WTC11 (cell line): ENCODE measurements around the gene TNP1. TPM values are rescaled to one million over a fixed set of nuclear protein-coding genes. Genes with fewer than 3 reads are reported as not detected.
A peak's percentile ranks its signal among the peaks of the same experiment; 100 is the strongest.

Experiments used
- ATAC-seq: fragments of 200-7000 bp; cut with Tn5 transposase; 2 replicates; pipeline ENCODE4 v1.10.0; 2021; ENCODE audit warnings: mild to moderate bottlenecking, moderate library complexity
- Bru-seq: library from RNA; stranded (reverse); fragments of 400-500 nt; gene quantifications from one replicate; lab custom pipeline; 2021; lab: Mats Ljungman, UMichigan
- CTCF ChIA-PET: fragments of 300-600 bp; sonication (Branson Sonifier 250); formaldehyde crosslinking; loops from one replicate; lab custom pipeline; 2021; ENCODE audit warnings: antibody characterized with exemption; lab: Charles Lee
- POLR2A ChIA-PET: fragments of 350-600 bp; sonication (Branson Sonifier 250); formaldehyde crosslinking; loops from one replicate; lab custom pipeline; 2021; ENCODE audit warnings: antibody characterized with exemption; lab: Charles Lee
- DNase-seq: peaks from one replicate; pipeline ENCODE4 v3.0.0; 2021; ENCODE audit warnings: low spot score
- H3K27ac Mint-ChIP-seq: 2 replicates; pipeline ENCODE4 v1.8.0; 2021; ENCODE audit warnings: mixed read lengths
- H3K27me3 Mint-ChIP-seq: 2 replicates; pipeline ENCODE4 v1.8.0; 2021; ENCODE audit warnings: low read depth, mild to moderate bottlenecking, moderate library complexity, mixed read lengths
- H3K36me3 Mint-ChIP-seq: 2 replicates; pipeline ENCODE4 v1.8.0; 2021; ENCODE audit warnings: mixed read lengths
- H3K4me1 Mint-ChIP-seq: 2 replicates; pipeline ENCODE4 v1.8.0; 2022; ENCODE audit warnings: mixed read lengths
- H3K4me3 Mint-ChIP-seq: 2 replicates; pipeline ENCODE4 v1.8.0; 2021; ENCODE audit warnings: mild to moderate bottlenecking, moderate library complexity, mixed read lengths
- H3K9me3 Mint-ChIP-seq: 2 replicates; pipeline ENCODE4 v1.8.0; 2021; ENCODE audit warnings: mixed read lengths
- CREB1 ChIP-seq: sonication (generic); formaldehyde crosslinking; IDR thresholded peaks from 2 replicates; pipeline ENCODE4 v1.8.0; 2023; ENCODE audit warnings: mild to moderate bottlenecking, missing genetic modification reagents
- CREM ChIP-seq: sonication (generic); formaldehyde crosslinking; IDR thresholded peaks from 2 replicates; pipeline ENCODE4 v1.8.1; 2022; ENCODE audit warnings: mild to moderate bottlenecking, missing genetic modification reagents, moderate library complexity
- FOXP1 ChIP-seq: sonication (generic); formaldehyde crosslinking; IDR thresholded peaks from 2 replicates; pipeline ENCODE4 v1.8.0; 2022; ENCODE audit warnings: missing genetic modification reagents, mild to moderate bottlenecking, moderate library complexity, borderline replicate concordance
- JAZF1 ChIP-seq: fragments of 250-450 bp; sonication (Bioruptor Pico); IDR thresholded peaks from 2 replicates; pipeline ENCODE4 v1.9.0; 2021; ENCODE audit warnings: moderate library complexity, mild to moderate bottlenecking, inconsistent platforms
- MYBL2 ChIP-seq: sonication (generic); formaldehyde crosslinking; IDR thresholded peaks from 2 replicates; pipeline ENCODE4 v1.8.1; 2023; ENCODE audit warnings: mild to moderate bottlenecking, moderate library complexity, missing genetic modification reagents
- NFE2L1 ChIP-seq: sonication (generic); formaldehyde crosslinking; IDR thresholded peaks from 2 replicates; pipeline ENCODE4 v1.8.1; 2023; ENCODE audit warnings: missing genetic modification reagents
- ZNF396 ChIP-seq: fragments of 250-450 bp; sonication (Bioruptor Pico); IDR thresholded peaks from 2 replicates; pipeline ENCODE4 v1.8.0; 2021; ENCODE audit warnings: mild to moderate bottlenecking, moderate library complexity, borderline replicate concordance
- long read RNA-seq, 3 experiments: library from RNA in 1 of 3; library from capped mRNA in 1 of 3; library from polyadenylated mRNA in 1 of 3; unstranded in 2 of 3; stranded (forward) in 1 of 3; transcript quantifications; one replicate each; pipeline ENCODE4 v2.0.0, GENCODE V29; 2021
- total RNA-seq: library from RNA; stranded (reverse); gene quantifications from 3 replicates; pipeline ENCODE4 v1.2.3, GENCODE V29; 2021
- TF ChIP-seq, protein P1 (sequence below): fragments of 250-450 bp; sonication (Bioruptor Pico); IDR thresholded peaks from 2 replicates; pipeline ENCODE4 v1.9.0; 2021; ENCODE audit warnings: mild to moderate bottlenecking
- TF ChIP-seq, protein P2 (sequence below): fragments of 250-450 bp; sonication (Bioruptor Pico); IDR thresholded peaks from 2 replicates; pipeline ENCODE4 v1.8.0; 2021; ENCODE audit warnings: mild to moderate bottlenecking
- TF ChIP-seq, protein P3 (sequence below): sonication (generic); formaldehyde crosslinking; IDR thresholded peaks from 2 replicates; pipeline ENCODE4 v1.8.0; 2022; ENCODE audit warnings: mild to moderate bottlenecking, missing genetic modification reagents
- TF ChIP-seq, protein P4 (sequence below): fragments of 250-450 bp; sonication (Bioruptor Pico); IDR thresholded peaks from 2 replicates; pipeline ENCODE4 v1.9.0; 2021; ENCODE audit warnings: mild to moderate bottlenecking, borderline replicate concordance
- TF ChIP-seq, protein P5 (sequence below): sonication (generic); formaldehyde crosslinking; IDR thresholded peaks from 2 replicates; pipeline ENCODE4 v1.8.1; 2023; ENCODE audit warnings: mild to moderate bottlenecking, missing genetic modification reagents, borderline replicate concordance
- TF ChIP-seq, protein P6 (sequence below): sonication (generic); formaldehyde crosslinking; IDR thresholded peaks from 2 replicates; pipeline ENCODE4 v1.8.1; 2022; ENCODE audit warnings: mild to moderate bottlenecking, missing genetic modification reagents, moderate library complexity, borderline replicate concordance
- TF ChIP-seq, protein P7 (sequence below): sonication (generic); formaldehyde crosslinking; IDR thresholded peaks from 2 replicates; pipeline ENCODE4 v1.8.1; 2023; ENCODE audit warnings: mild to moderate bottlenecking, missing genetic modification reagents
- TF ChIP-seq, protein P8 (sequence below): sonication (generic); formaldehyde crosslinking; conservative IDR thresholded peaks from 2 replicates; pipeline ENCODE4 v1.8.1; 2022; ENCODE audit warnings: mild to moderate bottlenecking, missing genetic modification reagents

Gene TNP1, protein sequence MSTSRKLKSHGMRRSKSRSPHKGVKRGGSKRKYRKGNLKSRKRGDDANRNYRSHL
- not detected in 3 replicates for total RNA-seq
- Bru-seq, nascent RNA, result not detected
- long read RNA-seq, experiment 1, result 0 reads
- long read RNA-seq, experiment 2, result 0 reads
- long read RNA-seq, experiment 3, result 0 reads

DNA sequence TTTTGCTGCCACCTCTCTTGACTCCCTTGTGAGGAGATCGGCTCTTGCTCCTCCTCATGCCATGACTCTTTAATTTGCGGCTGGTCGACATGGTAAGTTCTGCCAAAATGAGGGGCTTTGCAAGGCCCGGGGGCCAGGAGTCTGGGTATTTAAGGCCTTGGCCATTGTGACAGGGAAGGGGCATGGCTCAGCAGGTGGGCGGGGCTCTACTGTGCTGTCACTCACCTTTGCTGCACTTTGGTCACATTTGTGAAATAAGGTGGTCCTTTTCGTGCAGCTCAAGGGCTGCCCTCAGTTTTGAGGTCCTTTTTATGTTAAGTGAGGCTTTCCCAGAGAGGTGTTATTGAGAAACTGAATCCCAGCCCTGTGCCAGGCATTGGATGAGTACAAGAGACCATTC is at the start of gene TNP1:
Gene TNP1, minus strand, starts transcription at position 121 of the 400 bp plus-strand sequence. Its CDS starts 30 bp downstream, at position 91.
- Mint-ChIP-seq H3K27me3 (no peaks in the 10 kb centered on the region), H3K4me3 (no peak within 1 kb of the TSS), H3K9me3 (peaks cover 1% of the 10 kb centered on the region; the same call in 1 of the 2 replicates), H3K4me1 (peaks cover 7% of the 10 kb centered on the region), H3K27ac (no peak within 1 kb of the TSS), H3K36me3 (no peaks in the 10 kb centered on the region)
- TF ChIP-seq NFE2L1 (CRISPR knock-in tag) (no peak), CREM (CRISPR knock-in tag) (no peak), CREB1 (CRISPR knock-in tag) (no peak), FOXP1 (CRISPR knock-in tag) (no peak), ZNF396 (no peak), JAZF1 (CRISPR knock-in tag) (no peak), MYBL2 (no peak)
- TF ChIP-seq, protein P1, sequence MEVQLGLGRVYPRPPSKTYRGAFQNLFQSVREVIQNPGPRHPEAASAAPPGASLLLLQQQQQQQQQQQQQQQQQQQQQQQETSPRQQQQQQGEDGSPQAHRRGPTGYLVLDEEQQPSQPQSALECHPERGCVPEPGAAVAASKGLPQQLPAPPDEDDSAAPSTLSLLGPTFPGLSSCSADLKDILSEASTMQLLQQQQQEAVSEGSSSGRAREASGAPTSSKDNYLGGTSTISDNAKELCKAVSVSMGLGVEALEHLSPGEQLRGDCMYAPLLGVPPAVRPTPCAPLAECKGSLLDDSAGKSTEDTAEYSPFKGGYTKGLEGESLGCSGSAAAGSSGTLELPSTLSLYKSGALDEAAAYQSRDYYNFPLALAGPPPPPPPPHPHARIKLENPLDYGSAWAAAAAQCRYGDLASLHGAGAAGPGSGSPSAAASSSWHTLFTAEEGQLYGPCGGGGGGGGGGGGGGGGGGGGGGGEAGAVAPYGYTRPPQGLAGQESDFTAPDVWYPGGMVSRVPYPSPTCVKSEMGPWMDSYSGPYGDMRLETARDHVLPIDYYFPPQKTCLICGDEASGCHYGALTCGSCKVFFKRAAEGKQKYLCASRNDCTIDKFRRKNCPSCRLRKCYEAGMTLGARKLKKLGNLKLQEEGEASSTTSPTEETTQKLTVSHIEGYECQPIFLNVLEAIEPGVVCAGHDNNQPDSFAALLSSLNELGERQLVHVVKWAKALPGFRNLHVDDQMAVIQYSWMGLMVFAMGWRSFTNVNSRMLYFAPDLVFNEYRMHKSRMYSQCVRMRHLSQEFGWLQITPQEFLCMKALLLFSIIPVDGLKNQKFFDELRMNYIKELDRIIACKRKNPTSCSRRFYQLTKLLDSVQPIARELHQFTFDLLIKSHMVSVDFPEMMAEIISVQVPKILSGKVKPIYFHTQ (CRISPR knock-in tag), result no peak
- TF ChIP-seq, protein P2, sequence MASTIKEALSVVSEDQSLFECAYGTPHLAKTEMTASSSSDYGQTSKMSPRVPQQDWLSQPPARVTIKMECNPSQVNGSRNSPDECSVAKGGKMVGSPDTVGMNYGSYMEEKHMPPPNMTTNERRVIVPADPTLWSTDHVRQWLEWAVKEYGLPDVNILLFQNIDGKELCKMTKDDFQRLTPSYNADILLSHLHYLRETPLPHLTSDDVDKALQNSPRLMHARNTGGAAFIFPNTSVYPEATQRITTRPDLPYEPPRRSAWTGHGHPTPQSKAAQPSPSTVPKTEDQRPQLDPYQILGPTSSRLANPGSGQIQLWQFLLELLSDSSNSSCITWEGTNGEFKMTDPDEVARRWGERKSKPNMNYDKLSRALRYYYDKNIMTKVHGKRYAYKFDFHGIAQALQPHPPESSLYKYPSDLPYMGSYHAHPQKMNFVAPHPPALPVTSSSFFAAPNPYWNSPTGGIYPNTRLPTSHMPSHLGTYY (CRISPR knock-in tag), result no peak
- TF ChIP-seq, protein P3, sequence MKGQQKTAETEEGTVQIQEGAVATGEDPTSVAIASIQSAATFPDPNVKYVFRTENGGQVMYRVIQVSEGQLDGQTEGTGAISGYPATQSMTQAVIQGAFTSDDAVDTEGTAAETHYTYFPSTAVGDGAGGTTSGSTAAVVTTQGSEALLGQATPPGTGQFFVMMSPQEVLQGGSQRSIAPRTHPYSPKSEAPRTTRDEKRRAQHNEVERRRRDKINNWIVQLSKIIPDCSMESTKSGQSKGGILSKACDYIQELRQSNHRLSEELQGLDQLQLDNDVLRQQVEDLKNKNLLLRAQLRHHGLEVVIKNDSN (CRISPR knock-in tag), result no peak
- TF ChIP-seq, protein P4, sequence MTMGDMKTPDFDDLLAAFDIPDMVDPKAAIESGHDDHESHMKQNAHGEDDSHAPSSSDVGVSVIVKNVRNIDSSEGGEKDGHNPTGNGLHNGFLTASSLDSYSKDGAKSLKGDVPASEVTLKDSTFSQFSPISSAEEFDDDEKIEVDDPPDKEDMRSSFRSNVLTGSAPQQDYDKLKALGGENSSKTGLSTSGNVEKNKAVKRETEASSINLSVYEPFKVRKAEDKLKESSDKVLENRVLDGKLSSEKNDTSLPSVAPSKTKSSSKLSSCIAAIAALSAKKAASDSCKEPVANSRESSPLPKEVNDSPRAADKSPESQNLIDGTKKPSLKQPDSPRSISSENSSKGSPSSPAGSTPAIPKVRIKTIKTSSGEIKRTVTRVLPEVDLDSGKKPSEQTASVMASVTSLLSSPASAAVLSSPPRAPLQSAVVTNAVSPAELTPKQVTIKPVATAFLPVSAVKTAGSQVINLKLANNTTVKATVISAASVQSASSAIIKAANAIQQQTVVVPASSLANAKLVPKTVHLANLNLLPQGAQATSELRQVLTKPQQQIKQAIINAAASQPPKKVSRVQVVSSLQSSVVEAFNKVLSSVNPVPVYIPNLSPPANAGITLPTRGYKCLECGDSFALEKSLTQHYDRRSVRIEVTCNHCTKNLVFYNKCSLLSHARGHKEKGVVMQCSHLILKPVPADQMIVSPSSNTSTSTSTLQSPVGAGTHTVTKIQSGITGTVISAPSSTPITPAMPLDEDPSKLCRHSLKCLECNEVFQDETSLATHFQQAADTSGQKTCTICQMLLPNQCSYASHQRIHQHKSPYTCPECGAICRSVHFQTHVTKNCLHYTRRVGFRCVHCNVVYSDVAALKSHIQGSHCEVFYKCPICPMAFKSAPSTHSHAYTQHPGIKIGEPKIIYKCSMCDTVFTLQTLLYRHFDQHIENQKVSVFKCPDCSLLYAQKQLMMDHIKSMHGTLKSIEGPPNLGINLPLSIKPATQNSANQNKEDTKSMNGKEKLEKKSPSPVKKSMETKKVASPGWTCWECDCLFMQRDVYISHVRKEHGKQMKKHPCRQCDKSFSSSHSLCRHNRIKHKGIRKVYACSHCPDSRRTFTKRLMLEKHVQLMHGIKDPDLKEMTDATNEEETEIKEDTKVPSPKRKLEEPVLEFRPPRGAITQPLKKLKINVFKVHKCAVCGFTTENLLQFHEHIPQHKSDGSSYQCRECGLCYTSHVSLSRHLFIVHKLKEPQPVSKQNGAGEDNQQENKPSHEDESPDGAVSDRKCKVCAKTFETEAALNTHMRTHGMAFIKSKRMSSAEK (CRISPR knock-in tag), result no peak
- TF ChIP-seq, protein P5, sequence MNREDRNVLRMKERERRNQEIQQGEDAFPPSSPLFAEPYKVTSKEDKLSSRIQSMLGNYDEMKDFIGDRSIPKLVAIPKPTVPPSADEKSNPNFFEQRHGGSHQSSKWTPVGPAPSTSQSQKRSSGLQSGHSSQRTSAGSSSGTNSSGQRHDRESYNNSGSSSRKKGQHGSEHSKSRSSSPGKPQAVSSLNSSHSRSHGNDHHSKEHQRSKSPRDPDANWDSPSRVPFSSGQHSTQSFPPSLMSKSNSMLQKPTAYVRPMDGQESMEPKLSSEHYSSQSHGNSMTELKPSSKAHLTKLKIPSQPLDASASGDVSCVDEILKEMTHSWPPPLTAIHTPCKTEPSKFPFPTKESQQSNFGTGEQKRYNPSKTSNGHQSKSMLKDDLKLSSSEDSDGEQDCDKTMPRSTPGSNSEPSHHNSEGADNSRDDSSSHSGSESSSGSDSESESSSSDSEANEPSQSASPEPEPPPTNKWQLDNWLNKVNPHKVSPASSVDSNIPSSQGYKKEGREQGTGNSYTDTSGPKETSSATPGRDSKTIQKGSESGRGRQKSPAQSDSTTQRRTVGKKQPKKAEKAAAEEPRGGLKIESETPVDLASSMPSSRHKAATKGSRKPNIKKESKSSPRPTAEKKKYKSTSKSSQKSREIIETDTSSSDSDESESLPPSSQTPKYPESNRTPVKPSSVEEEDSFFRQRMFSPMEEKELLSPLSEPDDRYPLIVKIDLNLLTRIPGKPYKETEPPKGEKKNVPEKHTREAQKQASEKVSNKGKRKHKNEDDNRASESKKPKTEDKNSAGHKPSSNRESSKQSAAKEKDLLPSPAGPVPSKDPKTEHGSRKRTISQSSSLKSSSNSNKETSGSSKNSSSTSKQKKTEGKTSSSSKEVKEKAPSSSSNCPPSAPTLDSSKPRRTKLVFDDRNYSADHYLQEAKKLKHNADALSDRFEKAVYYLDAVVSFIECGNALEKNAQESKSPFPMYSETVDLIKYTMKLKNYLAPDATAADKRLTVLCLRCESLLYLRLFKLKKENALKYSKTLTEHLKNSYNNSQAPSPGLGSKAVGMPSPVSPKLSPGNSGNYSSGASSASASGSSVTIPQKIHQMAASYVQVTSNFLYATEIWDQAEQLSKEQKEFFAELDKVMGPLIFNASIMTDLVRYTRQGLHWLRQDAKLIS (CRISPR knock-in tag), result no peak
- TF ChIP-seq, protein P6, sequence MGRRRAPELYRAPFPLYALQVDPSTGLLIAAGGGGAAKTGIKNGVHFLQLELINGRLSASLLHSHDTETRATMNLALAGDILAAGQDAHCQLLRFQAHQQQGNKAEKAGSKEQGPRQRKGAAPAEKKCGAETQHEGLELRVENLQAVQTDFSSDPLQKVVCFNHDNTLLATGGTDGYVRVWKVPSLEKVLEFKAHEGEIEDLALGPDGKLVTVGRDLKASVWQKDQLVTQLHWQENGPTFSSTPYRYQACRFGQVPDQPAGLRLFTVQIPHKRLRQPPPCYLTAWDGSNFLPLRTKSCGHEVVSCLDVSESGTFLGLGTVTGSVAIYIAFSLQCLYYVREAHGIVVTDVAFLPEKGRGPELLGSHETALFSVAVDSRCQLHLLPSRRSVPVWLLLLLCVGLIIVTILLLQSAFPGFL (CRISPR knock-in tag), result no peak
- TF ChIP-seq, protein P7, sequence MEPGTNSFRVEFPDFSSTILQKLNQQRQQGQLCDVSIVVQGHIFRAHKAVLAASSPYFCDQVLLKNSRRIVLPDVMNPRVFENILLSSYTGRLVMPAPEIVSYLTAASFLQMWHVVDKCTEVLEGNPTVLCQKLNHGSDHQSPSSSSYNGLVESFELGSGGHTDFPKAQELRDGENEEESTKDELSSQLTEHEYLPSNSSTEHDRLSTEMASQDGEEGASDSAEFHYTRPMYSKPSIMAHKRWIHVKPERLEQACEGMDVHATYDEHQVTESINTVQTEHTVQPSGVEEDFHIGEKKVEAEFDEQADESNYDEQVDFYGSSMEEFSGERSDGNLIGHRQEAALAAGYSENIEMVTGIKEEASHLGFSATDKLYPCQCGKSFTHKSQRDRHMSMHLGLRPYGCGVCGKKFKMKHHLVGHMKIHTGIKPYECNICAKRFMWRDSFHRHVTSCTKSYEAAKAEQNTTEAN (CRISPR knock-in tag), result no peak
- TF ChIP-seq, protein P8, sequence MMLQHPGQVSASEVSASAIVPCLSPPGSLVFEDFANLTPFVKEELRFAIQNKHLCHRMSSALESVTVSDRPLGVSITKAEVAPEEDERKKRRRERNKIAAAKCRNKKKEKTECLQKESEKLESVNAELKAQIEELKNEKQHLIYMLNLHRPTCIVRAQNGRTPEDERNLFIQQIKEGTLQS, result no peak
- ChIA-PET CTCF (no interaction called here), POLR2A (no interaction called here)
- DNase-seq (peak; percentile 20), ATAC-seq (no peak)
